Daoy (cell line): ENCODE results near the gene ZNF143. TPM values are rescaled to one million over a fixed set of nuclear protein-coding genes. Genes with fewer than 3 reads are reported as not detected.
"Not testable (repeated sequence)": the region's sequence is repeated elsewhere in the genome, so short reads cannot be mapped to it uniquely, and the experiment has no call there.

Source experiments
- DNase-seq: peaks from one replicate; pipeline ENCODE4 v3.0.0-alpha.2; 2015; ENCODE audit warnings: low read depth
- total RNA-seq: library from RNA; depleted of rRNA; stranded (reverse); fragments of >200 nt; shearing (Covaris generic); gene quantifications from 2 replicates; pipeline ENCODE4 v1.2.3, GENCODE V29; 2014; rRNA removed

Gene ZNF143
- 14.1 and 27.0 TPM in 2 replicates for total RNA-seq

GRCh38 chr11:9460322-9461062, at the start of gene ZNF143:
Gene ZNF143 (plus strand): TSS chr11:9461012. CDS start chr11:9471309, 10,297 bp downstream.
- peak; percentile 99 for DNase-seq

DNA sequence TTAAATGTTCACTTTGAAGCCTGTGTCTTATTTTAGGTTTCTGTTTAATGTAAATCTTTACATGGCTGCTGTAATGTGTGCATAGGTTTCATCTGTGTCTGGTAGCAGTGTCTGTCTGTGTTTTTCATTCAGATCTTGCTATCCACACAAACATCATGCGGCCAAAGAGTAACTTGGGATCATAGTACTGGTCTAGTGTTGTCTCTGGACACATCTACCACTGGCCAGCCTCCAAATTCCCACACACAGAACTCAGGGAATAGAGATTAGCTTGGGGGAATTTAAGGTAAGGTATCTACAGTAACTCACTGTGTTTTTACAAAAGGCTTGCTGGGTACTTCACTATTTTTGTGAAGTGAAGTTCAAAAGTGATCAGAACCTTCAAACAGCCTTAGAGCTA, 32.1 kb upstream of the ZNF143 start:
- DNase-seq: no peak

DNA sequence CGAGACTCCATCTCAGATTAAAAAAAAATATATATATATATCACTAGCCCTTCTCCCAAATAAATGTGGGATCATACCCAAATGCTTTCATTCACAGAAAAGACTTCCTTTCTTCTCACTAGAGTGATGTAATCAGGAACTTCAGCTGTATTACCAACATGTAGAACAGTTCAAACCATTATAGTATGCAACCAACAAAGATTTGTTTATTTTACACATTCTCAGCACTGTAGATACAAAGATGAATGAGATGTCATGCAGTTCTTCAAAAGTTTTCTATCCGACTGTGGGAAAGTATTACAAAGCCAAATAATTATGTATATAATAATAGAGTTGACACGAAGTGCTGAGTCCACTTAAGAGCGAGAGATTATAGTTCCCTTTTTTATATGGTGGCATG, 22.2 kb upstream of the ZNF143 start:
- DNase-seq: no peak

GRCh38 chr11:9446230-9446629, 14.6 kb upstream of the ZNF143 start:
- no peak for DNase-seq

DNA sequence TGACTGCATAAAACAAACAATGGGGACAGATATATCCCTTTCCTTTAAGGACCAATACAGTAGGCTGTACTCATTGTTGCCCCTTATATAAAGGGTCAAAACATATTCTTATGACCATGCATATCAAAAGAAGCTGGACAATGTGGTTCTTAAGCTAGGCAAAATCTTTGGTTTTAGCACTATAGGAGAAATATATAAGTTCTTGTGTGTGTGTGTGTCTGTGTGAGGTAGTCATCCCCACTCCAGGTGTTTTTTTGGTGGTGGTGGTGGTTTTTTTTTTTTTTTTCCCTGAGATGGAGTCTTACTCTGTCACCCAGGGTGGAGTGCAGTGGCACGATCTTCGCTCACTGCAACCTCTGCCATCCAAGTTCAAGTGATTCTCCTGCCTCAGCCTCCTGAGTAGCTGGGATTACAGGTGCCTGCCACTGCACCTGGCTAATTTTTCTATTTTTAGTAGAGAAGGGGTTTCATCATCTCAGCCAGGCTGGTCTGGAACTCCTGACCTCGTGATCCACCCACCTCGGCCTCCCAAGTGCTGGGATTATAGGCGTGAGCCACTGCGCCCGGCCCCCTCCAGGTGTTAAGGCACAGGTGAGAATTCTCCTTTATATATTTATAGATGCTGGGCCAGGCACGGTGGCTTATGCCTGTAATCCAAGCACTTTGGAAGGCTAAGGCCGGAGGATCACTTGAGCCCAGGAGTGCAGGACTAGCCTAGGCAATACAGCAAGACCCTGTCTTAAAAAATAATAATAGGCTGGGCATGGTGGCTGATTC, 12.0 kb upstream of the ZNF143 start:
- no peak for DNase-seq

- not testable (repeated sequence) for DNase-seq
These were observed 8.8 kb upstream of the ZNF143 start for GRCh38 chr11:9452023-9452422.

- no peak for DNase-seq
These were observed 5.1 kb upstream of the ZNF143 start for GRCh38 chr11:9455722-9456121.

DNA sequence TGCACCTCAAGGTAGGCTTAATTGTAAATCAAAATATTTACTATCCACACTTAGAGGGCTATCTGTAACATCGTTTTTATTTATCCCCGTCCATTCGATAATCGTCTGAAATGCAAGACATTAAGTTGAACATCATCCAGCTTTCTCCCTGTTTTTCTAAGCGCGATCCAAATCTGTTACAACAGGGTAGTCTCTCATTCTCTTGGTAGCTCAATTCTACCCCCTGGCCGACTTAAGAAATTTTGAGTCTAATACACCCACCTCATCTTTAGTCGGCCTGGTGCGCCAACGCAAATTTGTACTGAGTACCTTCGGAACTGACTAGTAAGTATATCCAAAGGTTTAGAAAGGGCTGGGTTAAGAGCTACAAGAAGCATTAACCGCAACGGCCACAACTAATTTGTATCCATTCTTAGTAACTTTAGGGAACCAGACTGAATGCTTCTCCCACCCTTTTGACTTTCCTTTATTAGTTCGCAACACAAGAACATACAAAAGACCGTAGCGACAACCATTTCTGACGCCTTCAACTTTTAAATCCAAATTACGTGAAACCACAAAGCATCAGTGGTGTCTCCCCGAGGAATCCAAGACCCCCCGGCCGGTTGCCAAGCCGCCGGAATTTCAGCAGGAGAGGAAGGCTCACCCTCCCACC, 1.0 kb upstream of the ZNF143 start:
- peak; percentile 22 for DNase-seq

GRCh38 chr11:9461063-9461759, 399 bp downstream of the ZNF143 start:
- DNase-seq: peak; percentile 89

DNA sequence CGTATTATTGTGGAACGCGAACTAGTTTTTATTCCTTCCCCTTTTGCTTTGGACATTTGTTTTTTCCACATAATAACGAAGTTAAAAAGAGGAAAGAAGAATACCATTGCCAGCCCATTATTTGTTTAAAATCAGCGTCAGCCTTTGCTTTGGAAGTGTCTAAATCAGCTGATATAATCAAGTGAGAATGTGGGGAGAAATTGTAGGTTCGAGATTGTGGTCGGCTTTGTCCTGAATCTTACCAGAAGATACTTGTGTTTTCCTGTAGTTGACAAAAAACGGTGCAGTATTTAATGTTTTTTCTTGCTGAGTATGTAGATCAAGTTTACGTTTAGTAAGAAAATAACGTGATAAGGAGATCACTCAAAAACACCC, 935 bp downstream of the ZNF143 start:
- no peak for DNase-seq

GRCh38 chr11:9462172-9462799, 1.5 kb downstream of the ZNF143 start:
- no peak for DNase-seq

DNA sequence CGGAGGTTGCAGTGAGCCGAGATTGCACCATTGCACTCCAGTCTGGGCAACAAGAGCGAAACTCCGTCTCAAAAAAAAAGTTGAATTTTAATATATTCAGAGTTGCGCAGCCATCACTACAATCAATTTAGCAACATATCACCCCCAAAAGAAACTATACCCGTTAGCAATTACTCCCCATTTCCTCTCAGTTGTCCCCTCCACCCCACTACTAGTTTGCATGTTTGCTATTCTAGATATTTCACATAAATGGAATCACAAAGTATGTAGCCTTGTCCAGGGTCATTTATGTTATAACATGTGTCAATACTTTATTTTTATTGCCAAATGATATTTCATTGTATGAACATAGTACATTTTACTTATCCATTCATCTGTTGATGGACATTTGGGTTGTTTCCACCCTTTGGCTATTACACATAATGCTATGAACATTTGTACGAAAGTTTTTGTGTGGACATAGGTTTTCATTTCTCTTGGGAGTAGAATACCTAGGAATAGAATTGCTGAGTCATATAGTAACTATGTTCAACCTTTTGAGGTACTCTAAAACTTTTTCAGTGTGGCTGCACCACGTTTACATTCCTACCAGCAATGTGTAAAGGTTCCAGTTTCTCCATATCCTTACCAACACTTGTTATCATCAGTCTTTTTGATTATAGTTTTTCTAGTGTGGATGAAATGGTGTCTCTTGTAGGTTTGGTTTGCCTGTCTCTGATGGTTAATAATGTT, 2.2 kb downstream of the ZNF143 start:
- no peak for DNase-seq

DNA sequence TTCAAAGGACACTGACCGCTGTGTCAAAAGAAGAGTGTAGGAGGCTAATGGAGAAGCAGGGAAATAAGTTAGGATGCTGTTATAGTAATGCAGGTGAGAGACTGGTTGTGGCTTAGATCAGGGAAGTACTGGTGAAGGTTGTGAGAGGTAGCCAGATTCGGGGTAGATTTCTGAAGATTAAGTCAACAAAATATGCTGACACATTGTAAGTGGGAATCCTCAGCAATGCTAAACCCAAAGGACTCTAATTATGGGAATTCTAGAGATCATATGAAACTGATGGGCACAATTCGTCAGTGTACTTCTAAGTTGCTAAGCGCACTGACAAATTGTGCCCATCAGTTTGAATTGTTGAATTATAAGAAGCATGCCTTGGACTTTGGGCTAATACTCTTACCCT, 10.0 kb downstream of the ZNF143 start:
- DNase-seq: no peak

DNA sequence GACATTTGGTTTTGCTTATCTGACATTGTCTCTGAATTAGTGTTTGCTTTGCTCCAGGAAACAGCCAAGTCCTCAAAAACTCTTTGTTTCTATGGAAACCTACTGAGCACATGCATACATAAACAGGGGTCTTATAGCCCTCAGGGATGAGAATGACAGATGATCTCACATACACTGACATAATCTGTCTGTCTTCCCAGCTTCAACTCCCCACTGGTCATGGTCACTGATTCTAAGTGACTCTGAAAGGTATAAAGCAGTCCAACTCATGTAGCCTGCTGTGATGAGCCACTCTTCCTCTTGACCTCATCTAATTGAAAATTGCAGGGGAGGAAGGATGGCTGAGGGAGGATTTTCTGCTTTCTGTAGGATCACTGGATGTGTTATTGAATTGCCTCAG, 12.6 kb downstream of the ZNF143 start:
- no peak for DNase-seq

- DNase-seq: no peak
These were observed 19.1 kb downstream of the ZNF143 start for GRCh38 chr11:9479899-9480298.

DNA sequence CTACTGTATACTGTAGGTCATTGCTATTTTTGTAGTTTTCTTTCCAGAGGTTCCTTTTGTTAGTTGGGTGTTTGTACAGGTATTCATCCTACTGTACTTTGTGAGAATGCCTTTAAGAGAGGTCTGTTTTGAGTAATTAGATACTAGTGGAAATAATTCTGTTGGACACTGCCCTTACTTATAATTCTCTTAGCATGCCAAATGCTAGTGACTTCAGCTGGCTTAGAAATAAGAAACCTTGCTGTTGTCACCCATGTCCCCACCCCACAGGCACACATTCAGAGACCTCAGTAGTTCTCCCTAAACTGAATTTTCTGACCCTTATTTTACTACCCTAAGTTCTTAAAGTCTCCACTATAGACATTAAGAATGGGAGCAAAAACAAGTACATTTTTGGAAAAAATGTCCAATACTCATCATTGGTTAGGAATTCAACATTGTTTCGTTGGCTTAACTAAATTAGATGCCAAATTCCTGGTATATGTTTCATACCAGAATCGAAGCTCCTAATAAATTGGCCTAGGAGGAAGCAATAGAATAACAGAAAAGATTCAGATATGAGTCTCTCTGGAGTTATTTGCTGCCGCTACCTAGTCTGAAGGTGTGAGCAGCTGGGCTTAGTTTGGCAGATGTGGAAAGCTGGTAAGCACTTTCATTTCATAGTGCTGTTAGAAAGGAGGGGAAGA, 28.4 kb downstream of the ZNF143 start:
- no peak for DNase-seq

DNA sequence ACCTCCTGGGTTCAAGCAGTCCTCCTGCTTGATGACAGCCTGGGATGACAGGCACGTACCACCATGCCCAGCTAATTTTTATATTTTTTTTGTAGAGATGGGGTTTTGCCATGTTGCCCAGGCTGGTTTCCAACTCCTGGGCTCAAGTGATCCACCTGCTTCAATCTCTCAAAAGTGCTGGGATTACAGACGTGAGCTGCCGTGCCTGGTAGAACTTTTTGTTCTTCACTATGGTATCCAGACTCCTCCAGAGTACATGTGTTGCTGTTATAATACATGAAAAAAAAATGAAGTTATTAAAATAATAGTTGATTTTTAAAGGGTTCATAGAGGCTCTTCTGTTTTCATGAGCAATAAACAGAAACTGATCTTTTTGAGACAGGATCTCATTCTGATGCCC, 29.6 kb downstream of the ZNF143 start:
- no peak for DNase-seq

- no peak for DNase-seq
These were observed 32.7 kb downstream of the ZNF143 start for GRCh38 chr11:9493492-9493891.

DNA sequence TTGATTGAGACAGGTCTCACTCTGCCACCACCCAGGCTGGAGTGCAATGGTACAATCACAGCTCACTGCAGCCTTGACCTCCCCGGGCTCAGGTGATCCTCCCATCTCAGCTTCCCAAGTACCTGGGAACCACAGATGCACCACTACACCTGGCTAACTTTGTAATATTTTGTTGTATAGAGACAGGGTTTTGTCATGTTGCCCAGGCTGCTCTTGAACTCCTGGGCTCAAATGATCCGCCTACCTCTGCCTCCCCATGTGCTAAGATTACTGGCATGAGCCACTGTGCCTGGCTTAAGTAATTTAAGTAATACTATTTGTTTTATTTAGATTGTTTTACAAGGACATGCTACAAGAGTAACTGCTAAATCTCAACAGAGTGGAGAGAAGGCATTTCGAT, 33.5 kb downstream of the ZNF143 start:
- no peak for DNase-seq

DNA sequence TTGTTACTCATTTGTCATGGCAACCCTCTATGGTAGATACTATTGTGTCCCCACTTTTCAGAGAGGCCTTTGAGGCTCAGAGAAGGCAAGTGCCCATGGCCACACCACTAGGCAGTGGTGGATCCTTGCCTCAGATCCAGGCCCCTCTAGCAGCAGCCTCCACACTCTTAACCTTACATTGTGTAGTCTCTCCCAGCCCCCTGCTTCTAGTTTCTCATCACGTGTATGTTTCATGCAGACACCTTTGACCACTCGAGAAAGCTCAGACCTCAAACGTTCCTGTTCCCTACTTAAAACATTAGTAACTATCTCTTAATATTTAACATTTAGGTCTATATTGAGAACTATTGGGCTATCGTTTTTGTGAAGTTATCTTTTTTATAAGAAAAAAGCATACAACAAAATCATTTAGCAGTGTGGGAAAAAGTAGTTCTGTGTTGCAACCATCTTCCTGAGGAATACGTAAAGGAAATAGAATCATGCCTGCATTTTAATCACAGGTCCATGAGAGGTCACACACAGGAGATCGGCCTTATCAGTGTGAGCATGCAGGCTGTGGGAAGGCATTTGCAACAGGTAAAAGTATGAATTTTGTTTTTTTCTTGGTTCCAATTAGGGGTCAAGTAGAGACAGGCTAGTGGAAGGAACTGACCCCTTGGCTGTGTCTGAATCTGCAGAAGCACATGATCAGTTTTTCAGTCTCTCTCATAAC, 35.1 kb downstream of the ZNF143 start:
- no peak for DNase-seq
